IMR-90 (cell line): Measurements from ENCODE around the gene TSPAN16. TPM values are rescaled to one million over a fixed set of nuclear protein-coding genes. Genes with fewer than 3 reads are reported as not detected.

ENCODE experiments used
- ATAC-seq: fragments of 200-7000 bp; cut with Tn5 transposase; 2 replicates; pipeline ENCODE4 v1.9.1; 2020; ENCODE audit warnings: low read depth, mild to moderate bottlenecking, moderate library complexity
- BruUV-seq: library from RNA; stranded (reverse); fragments of 400-500 nt; replicated peaks from 2 replicates; lab custom pipeline; 2021; lab: Mats Ljungman, UMichigan
- CTCF ChIA-PET: fragments of 300-600 bp; formaldehyde crosslinking; extraction: SDS; loops from one replicate; lab custom pipeline; 2021; ENCODE audit warnings: antibody characterized with exemption; lab: Yijun Ruan, JAX
- POLR2A ChIA-PET: fragments of 300-600 bp; sonication (Branson Sonifier 250); formaldehyde crosslinking; loops from one replicate; lab custom pipeline; 2022; ENCODE audit warnings: antibody characterized with exemption; ENCODE audit not compliant: unreplicated experiment; lab: Charles Lee
- DNase-seq: peaks from one replicate; pipeline ENCODE4 v3.0.0; 2013
- H2AFZ ChIP-seq: replicated peaks from 2 replicates; pipeline ENCODE3; 2013; ENCODE audit warnings: low read length, mild to moderate bottlenecking; ENCODE audit not compliant: poor library complexity
- H2AK5ac ChIP-seq: 2 replicates; pipeline ENCODE4 v1.6.1; 2013; ENCODE audit warnings: low read depth, low read length, inconsistent platforms
- H2AK9ac ChIP-seq: replicated peaks from 2 replicates; pipeline ENCODE3; 2013; ENCODE audit warnings: mild to moderate bottlenecking, low read depth, low read length, moderate library complexity; ENCODE audit not compliant: poor library complexity
- H2BK120ac ChIP-seq: 2 replicates; pipeline ENCODE4 v1.6.1; 2013; ENCODE audit warnings: low read depth, low read length, inconsistent platforms
- H2BK15ac ChIP-seq: 3 replicates; pipeline ENCODE4 v1.6.1; 2013; ENCODE audit warnings: low read depth, low read length, inconsistent platforms
- H2BK20ac ChIP-seq: 2 replicates; pipeline ENCODE4 v1.6.1; 2013; ENCODE audit warnings: low read depth, mild to moderate bottlenecking, inconsistent platforms, low read length, moderate library complexity
- H2BK5ac ChIP-seq: 2 replicates; pipeline ENCODE4 v1.6.1; 2013; ENCODE audit warnings: mild to moderate bottlenecking, low read depth, low read length, inconsistent platforms; ENCODE audit not compliant: poor library complexity, severe bottlenecking
- H3K14ac ChIP-seq: replicated peaks from 2 replicates; pipeline ENCODE4 v1.6.1; 2013; ENCODE audit warnings: low read depth, low read length, inconsistent platforms
- H3K18ac ChIP-seq: 2 replicates; pipeline ENCODE4 v1.6.1; 2013; ENCODE audit warnings: low read depth, low read length, control low read depth
- H3K23ac ChIP-seq: 2 replicates; pipeline ENCODE4 v1.6.1; 2013; ENCODE audit warnings: low read depth, low read length, inconsistent platforms
- H3K27ac ChIP-seq: 2 replicates; pipeline ENCODE4 v1.5.1; 2013; ENCODE audit warnings: mild to moderate bottlenecking, control low read depth, low read length; ENCODE audit not compliant: insufficient read depth
- H3K27me3 ChIP-seq: 2 replicates; pipeline ENCODE4 v1.6.1; 2013; ENCODE audit warnings: low read length; ENCODE audit not compliant: control insufficient read depth, insufficient read depth
- H3K36me3 ChIP-seq: 2 replicates; pipeline ENCODE4 v1.6.1; 2013; ENCODE audit warnings: low read length, mixed read lengths; ENCODE audit not compliant: control insufficient read depth, insufficient read depth
- H3K4ac ChIP-seq: 2 replicates; pipeline ENCODE4 v1.6.1; 2013; ENCODE audit warnings: low read depth, low read length, inconsistent platforms
- H3K4me1 ChIP-seq: 2 replicates; pipeline ENCODE4 v1.6.1; 2013; ENCODE audit warnings: low read length, mixed read lengths; ENCODE audit not compliant: control insufficient read depth, insufficient read depth
- H3K4me2 ChIP-seq: 2 replicates; pipeline ENCODE4 v1.6.1; 2013; ENCODE audit warnings: low read depth, mild to moderate bottlenecking, control low read depth, low read length, moderate library complexity
- H3K4me3 ChIP-seq: 2 replicates; pipeline ENCODE4 v1.5.1; 2013; ENCODE audit warnings: low read depth, mild to moderate bottlenecking, control low read depth, low read length, moderate library complexity; ENCODE audit not compliant: insufficient read depth
- H3K56ac ChIP-seq: 2 replicates; pipeline ENCODE4 v1.6.1; 2013; ENCODE audit warnings: low read length, inconsistent platforms; ENCODE audit not compliant: insufficient read depth; ENCODE audit errors: extremely low read depth
- H3K79me1 ChIP-seq, 2 experiments: 2 replicates each; pipeline ENCODE4 v1.6.1; 2013; ENCODE audit warnings: low read length in 2 of 2, inconsistent platforms in 1 of 2, low read depth in 1 of 2
- H3K9ac ChIP-seq: 2 replicates; pipeline ENCODE4 v1.6.1; 2013; ENCODE audit warnings: low read depth, low read length, control low read depth
- H3K9me1 ChIP-seq: 2 replicates; pipeline ENCODE4 v1.6.1; 2013; ENCODE audit warnings: low read length, inconsistent platforms; ENCODE audit not compliant: insufficient read depth
- H3K9me3 ChIP-seq: 2 replicates; pipeline ENCODE4 v1.6.1; 2013; ENCODE audit warnings: low read length; ENCODE audit not compliant: control insufficient read depth, insufficient read depth
- H4K20me1 ChIP-seq: 2 replicates; pipeline ENCODE4 v1.6.1; 2013; ENCODE audit warnings: low read length, inconsistent platforms; ENCODE audit not compliant: insufficient read depth
- H4K5ac ChIP-seq: 2 replicates; pipeline ENCODE4 v1.6.1; 2013; ENCODE audit warnings: mild to moderate bottlenecking, low read depth, low read length, control low read depth
- H4K8ac ChIP-seq, 2 experiments: 2 replicates each; pipeline ENCODE4 v1.6.1; 2013; ENCODE audit warnings: low read depth in 2 of 2, low read length in 2 of 2, control low read depth in 1 of 2, inconsistent platforms in 1 of 2
- H4K91ac ChIP-seq: 2 replicates; pipeline ENCODE4 v1.6.1; 2013; ENCODE audit warnings: low read depth, low read length, inconsistent platforms; ENCODE audit not compliant: insufficient read depth
- BHLHE40 ChIP-seq: fragments of 150-350 bp; IDR thresholded peaks from 2 replicates; pipeline ENCODE4 v1.6.1; 2016; ENCODE audit warnings: mild to moderate bottlenecking, low read depth, low read length
- CEBPB ChIP-seq: IDR thresholded peaks from 2 replicates; pipeline ENCODE4 v1.6.1; 2012; ENCODE audit warnings: low read depth, low read length, improper control_type of control experiment
- CHD1 ChIP-seq: IDR thresholded peaks from 2 replicates; pipeline ENCODE4 v1.6.1; 2012; ENCODE audit warnings: low read depth, low read length, improper control_type of control experiment
- FOS ChIP-seq: fragments of 150-350 bp; IDR thresholded peaks from 2 replicates; pipeline ENCODE4 v1.6.1; 2016; ENCODE audit warnings: low read depth, low read length
- MAZ ChIP-seq: IDR thresholded peaks from 2 replicates; pipeline ENCODE4 v1.6.1; 2012; ENCODE audit warnings: low read depth, mild to moderate bottlenecking, low read length, improper control_type of control experiment, moderate library complexity, borderline replicate concordance
- MXI1 ChIP-seq: IDR thresholded peaks from 2 replicates; pipeline ENCODE4 v1.6.1; 2012; ENCODE audit warnings: low read depth, mild to moderate bottlenecking, low read length, moderate library complexity, borderline replicate concordance
- NFE2L2 ChIP-seq: fragments of 150-350 bp; IDR thresholded peaks from 2 replicates; pipeline ENCODE4 v1.6.1; 2016; ENCODE audit warnings: low read depth, mild to moderate bottlenecking, low read length
- RAD21 ChIP-seq: IDR thresholded peaks from 2 replicates; pipeline ENCODE4 v1.6.1; 2012; ENCODE audit warnings: low read length, improper control_type of control experiment
- RCOR1 ChIP-seq: IDR thresholded peaks from 2 replicates; pipeline ENCODE4 v1.6.1; 2012; ENCODE audit warnings: mild to moderate bottlenecking, low read length, improper control_type of control experiment; ENCODE audit not compliant: insufficient replicate concordance
- SMC3 ChIP-seq: fragments of 150-350 bp; IDR thresholded peaks from 2 replicates; pipeline ENCODE4 v1.6.1; 2016; ENCODE audit warnings: low read depth, mild to moderate bottlenecking, antibody characterized with exemption, low read length, moderate library complexity
- WGBS, 2 experiments: methylation state at CpG; one replicate each; pipeline versions ENCODE4 v1.1.5 to v1.1.7; 2013; ENCODE audit warnings: missing lambda C conversion rate in 2 of 2; ENCODE audit not compliant: insufficient read length in 1 of 2; ENCODE audit errors: extremely low coverage in 2 of 2; 5-methylcytosine and 5-hydroxymethylcytosine counted together
- dilution Hi-C: fragments of 300-500 bp; cut with HindIII; formaldehyde crosslinking; loops from one replicate; pipeline ENCODE4 v1.14.3; 2018; ENCODE audit warnings: low sequenced_read_pairs; ENCODE audit not compliant: unreplicated experiment
- in situ Hi-C: fragments of 300-500 bp; cut with MboI; formaldehyde crosslinking; loops from 3 replicates; pipeline ENCODE4 v1.14.3; 2019; ENCODE audit warnings: low sequenced_read_pairs, inconsistent platforms, mixed read lengths
- intact Hi-C: fragments of 100-400 bp; cut with micrococcal nuclease; formaldehyde crosslinking; loops from 2 replicates; pipeline ENCODE4 v1.10.0; 2022
- polyA plus RNA-seq, 3 experiments: library from polyadenylated mRNA; depleted of rRNA; stranded (reverse); fragments of >200 nt; gene quantifications; 2 replicates each; pipeline ENCODE4 v1.2.3, GENCODE V29; 2012; ENCODE audit warnings: low replicate concordance in 1 of 3
- total RNA-seq: library from RNA; depleted of rRNA; stranded (reverse); fragments of >200 nt; gene quantifications from 2 replicates; pipeline ENCODE4 v1.2.3, GENCODE V29; 2012
- TF ChIP-seq, protein P1 (sequence below): conservative IDR thresholded peaks from 2 replicates; pipeline ENCODE4 v1.5.1; 2012; ENCODE audit warnings: mild to moderate bottlenecking, low read depth, low read length, improper control_type of control experiment
- TF ChIP-seq, protein P2 (sequence below): fragments of 150-350 bp; IDR thresholded peaks from 2 replicates; pipeline ENCODE4 v1.6.1; 2017; ENCODE audit warnings: mild to moderate bottlenecking, antibody characterized with exemption, low read length, low read depth

Gene TSPAN16
- total and polyA plus RNA-seq, 2 of the 4 experiments (the other 2 are of a cell fraction) = not detected

DNA sequence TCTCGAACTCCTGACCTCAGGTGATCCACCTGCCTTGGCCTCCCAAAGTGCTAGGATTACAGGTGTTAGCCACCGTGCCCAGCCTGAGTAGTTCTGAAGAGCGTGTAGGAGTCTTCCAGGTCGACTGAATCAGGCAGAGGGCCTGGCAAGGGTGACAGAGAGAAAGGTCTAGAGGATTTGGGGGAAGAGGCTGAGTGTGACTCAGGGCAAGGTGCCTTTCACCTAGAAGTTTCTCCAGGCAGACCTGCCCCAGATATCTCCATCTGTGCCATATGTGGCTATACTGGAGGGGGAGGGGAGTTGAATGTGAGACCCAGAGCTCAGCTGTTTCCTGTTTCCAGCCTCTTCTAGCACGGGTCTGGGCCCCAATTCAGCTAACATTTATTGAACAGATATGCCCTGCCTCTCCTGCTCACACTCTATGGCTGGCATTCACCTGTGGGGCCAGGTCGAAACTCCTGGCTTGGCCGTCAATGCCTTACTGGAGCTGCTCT lies 51.6 kb downstream of the TSPAN16 start:
- Histone ChIP-seq H4K20me1 (peaks cover 9% of the 10 kb centered on the region; the same call in 1 of the 2 replicates), H3K36me3 (no peaks in the 10 kb centered on the region), H2BK20ac (no peak overlapping the region), H3K23ac (no peak overlapping the region), H3K79me1 (peaks cover 10 to 23% of the 10 kb centered on the region in 2 experiments; a peak in 3 of 4 replicates), H3K56ac (no peak overlapping the region), H4K5ac (no peak overlapping the region), H2AFZ (peak overlapping the region; percentile 33), H3K27ac (no peak overlapping the region), H2AK9ac (no peak overlapping the region), H3K27me3 (no peaks in the 10 kb centered on the region), H3K9me1 (peaks cover 5% of the 10 kb centered on the region), H3K18ac (no peak overlapping the region), H4K8ac (no peak overlapping the region), H3K4ac (no peak overlapping the region), H2BK5ac (no peak overlapping the region), H3K9me3 (peaks cover 8% of the 10 kb centered on the region; the same call in 1 of the 2 replicates), H3K9ac (no peak overlapping the region), H3K14ac (no peak overlapping the region), H2BK120ac (no peak overlapping the region), H2BK15ac (no peak overlapping the region), H3K4me2 (no peak overlapping the region), H4K91ac (no peak overlapping the region), H3K4me1 (peaks cover 8% of the 10 kb centered on the region), H3K4me3 (no peak overlapping the region), H2AK5ac (no peak overlapping the region)
- ChIA-PET CTCF (no interaction called here), POLR2A (interaction anchor here (0.6 kb wide), 1 partner anchor 252 kb away, joined by 3 read pairs; no protein-coding TSS in a partner anchor)
- no TSS peak for BruUV-seq
- in situ Hi-C loops = no loop called here
- intact Hi-C loops = no loop called here
- TF ChIP-seq NFE2L2 = no peak
- TF ChIP-seq, protein P1, sequence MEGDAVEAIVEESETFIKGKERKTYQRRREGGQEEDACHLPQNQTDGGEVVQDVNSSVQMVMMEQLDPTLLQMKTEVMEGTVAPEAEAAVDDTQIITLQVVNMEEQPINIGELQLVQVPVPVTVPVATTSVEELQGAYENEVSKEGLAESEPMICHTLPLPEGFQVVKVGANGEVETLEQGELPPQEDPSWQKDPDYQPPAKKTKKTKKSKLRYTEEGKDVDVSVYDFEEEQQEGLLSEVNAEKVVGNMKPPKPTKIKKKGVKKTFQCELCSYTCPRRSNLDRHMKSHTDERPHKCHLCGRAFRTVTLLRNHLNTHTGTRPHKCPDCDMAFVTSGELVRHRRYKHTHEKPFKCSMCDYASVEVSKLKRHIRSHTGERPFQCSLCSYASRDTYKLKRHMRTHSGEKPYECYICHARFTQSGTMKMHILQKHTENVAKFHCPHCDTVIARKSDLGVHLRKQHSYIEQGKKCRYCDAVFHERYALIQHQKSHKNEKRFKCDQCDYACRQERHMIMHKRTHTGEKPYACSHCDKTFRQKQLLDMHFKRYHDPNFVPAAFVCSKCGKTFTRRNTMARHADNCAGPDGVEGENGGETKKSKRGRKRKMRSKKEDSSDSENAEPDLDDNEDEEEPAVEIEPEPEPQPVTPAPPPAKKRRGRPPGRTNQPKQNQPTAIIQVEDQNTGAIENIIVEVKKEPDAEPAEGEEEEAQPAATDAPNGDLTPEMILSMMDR = no peak
- TF ChIP-seq RAD21 = no peak
- TF ChIP-seq, protein P2, sequence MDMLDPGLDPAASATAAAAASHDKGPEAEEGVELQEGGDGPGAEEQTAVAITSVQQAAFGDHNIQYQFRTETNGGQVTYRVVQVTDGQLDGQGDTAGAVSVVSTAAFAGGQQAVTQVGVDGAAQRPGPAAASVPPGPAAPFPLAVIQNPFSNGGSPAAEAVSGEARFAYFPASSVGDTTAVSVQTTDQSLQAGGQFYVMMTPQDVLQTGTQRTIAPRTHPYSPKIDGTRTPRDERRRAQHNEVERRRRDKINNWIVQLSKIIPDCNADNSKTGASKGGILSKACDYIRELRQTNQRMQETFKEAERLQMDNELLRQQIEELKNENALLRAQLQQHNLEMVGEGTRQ = no peak
- TF ChIP-seq CEBPB = no peak
- no peak for TF ChIP-seq CHD1
- no peak for TF ChIP-seq RCOR1
- TF ChIP-seq SMC3 = no peak
- TF ChIP-seq BHLHE40 = no peak
- no peak for TF ChIP-seq FOS
- no peak for TF ChIP-seq MXI1
- no peak for TF ChIP-seq MAZ
- ATAC-seq = no peak
- DNase-seq = no peak
- WGBS, 2 experiments = 60% methylated on average over 3 of the region's 7 CpGs; no CpG with 5 or more reads in 1 of the 2 experiments
- dilution Hi-C loops = no loop called here
